Endothelial cell of umbilical vein (primary cell): ENCODE measurements around the gene NSG2. TPM values are rescaled to one million over a fixed set of nuclear protein-coding genes. Genes with fewer than 3 reads are reported as not detected.

Experiments used
- BruUV-seq: library from RNA; stranded (reverse); fragments of 400-500 nt; replicated peaks from 2 replicates; lab custom pipeline; 2021; lab: Mats Ljungman, UMichigan
- CTCF ChIA-PET: fragments of 300-600, 350-600 bp; sonication (Branson Sonifier 250); formaldehyde crosslinking; loops from one replicate; lab custom pipeline; 2021; ENCODE audit warnings: antibody characterized with exemption, inconsistent platforms; lab: Charles Lee
- POLR2A ChIA-PET: fragments of 300-600, 350-600 bp; sonication (Branson Sonifier 250); formaldehyde crosslinking; loops from one replicate; lab custom pipeline; 2021; ENCODE audit warnings: antibody characterized with exemption, inconsistent platforms; lab: Charles Lee
- DNase-seq: peaks from one replicate; pipeline ENCODE4 v3.0.0-alpha.2; 2011; ENCODE audit warnings: low read depth, low spot score
- FAIRE-seq: peaks from 2 replicates; lab custom pipeline; 2011; peaks lifted over from hg19 to GRCh38; lab: Jason Lieb, UNC
- H2AFZ ChIP-seq: 2 replicates; pipeline ENCODE4 v1.6.0; 2012; ENCODE audit warnings: low read depth, low read length, control low read depth, inconsistent platforms
- H3K27ac ChIP-seq: 2 replicates; pipeline ENCODE4 v1.5.1; 2011; ENCODE audit warnings: low read depth, mild to moderate bottlenecking, control low read depth, low read length, moderate library complexity; ENCODE audit not compliant: insufficient read depth
- H3K27me3 ChIP-seq, 2 experiments: 2 replicates each; pipeline versions ENCODE4 v1.6.0 to v1.6.1; 2011; ENCODE audit warnings: low read length in 2 of 2, mixed read lengths in 1 of 2; ENCODE audit not compliant: control insufficient read depth in 2 of 2, insufficient read depth in 2 of 2
- H3K36me3 ChIP-seq, 2 experiments: 2 replicates in 1 of 2; 3 replicates in 1 of 2; pipeline ENCODE4 v1.5.1; 2011; ENCODE audit warnings: low read length in 2 of 2, mild to moderate bottlenecking in 1 of 2, moderate library complexity in 1 of 2; ENCODE audit not compliant: control insufficient read depth in 2 of 2, insufficient read depth in 2 of 2; ENCODE audit errors: extremely low read depth in 1 of 2
- H3K4me1 ChIP-seq: 3 replicates; pipeline ENCODE4 v1.5.1; 2011; ENCODE audit warnings: mild to moderate bottlenecking, low read length; ENCODE audit not compliant: control insufficient read depth, insufficient read depth; ENCODE audit errors: extremely low read depth
- H3K4me2 ChIP-seq: 2 replicates; pipeline ENCODE4 v1.6.1; 2011; ENCODE audit warnings: low read length, control low read depth, mixed read lengths; ENCODE audit not compliant: insufficient read depth
- H3K4me3 ChIP-seq, 3 experiments: fragments of 200-600 bp in 1 of 3; sonication (generic), shearing (Covaris generic) in 1 of 3; replicated peaks in 1 of 3; 2 replicates each; pipeline ENCODE4 v1.5.1; 2011 to 2016; ENCODE audit warnings: control low read depth in 3 of 3, low read length in 3 of 3, mild to moderate bottlenecking in 2 of 3, inconsistent platforms in 1 of 3, low read depth in 1 of 3, moderate library complexity in 1 of 3; ENCODE audit not compliant: insufficient read depth in 1 of 3
- H3K79me2 ChIP-seq: 2 replicates; pipeline ENCODE4 v1.6.0; 2012; ENCODE audit warnings: low read length, inconsistent platforms; ENCODE audit not compliant: control insufficient read depth, insufficient read depth
- H3K9ac ChIP-seq: replicated peaks from 2 replicates; pipeline ENCODE3; 2011; ENCODE audit warnings: low read length, control low read depth; ENCODE audit not compliant: insufficient read depth; ENCODE audit errors: extremely low read depth
- H3K9me1 ChIP-seq: replicated peaks from 3 replicates; pipeline ENCODE4 v1.6.0; 2011; ENCODE audit warnings: mild to moderate bottlenecking, low read length; ENCODE audit not compliant: control insufficient read depth, insufficient read depth; ENCODE audit errors: extremely low read depth
- H3K9me3 ChIP-seq: replicated peaks from 2 replicates; pipeline ENCODE4 v1.5.1; 2012; ENCODE audit warnings: low read length, inconsistent platforms; ENCODE audit not compliant: control insufficient read depth, insufficient read depth
- H4K20me1 ChIP-seq: replicated peaks from 2 replicates; pipeline ENCODE3; 2011; ENCODE audit warnings: mild to moderate bottlenecking, low read length; ENCODE audit not compliant: control insufficient read depth, insufficient read depth; ENCODE audit errors: extremely low read depth
- EZH2 ChIP-seq: IDR thresholded peaks from 2 replicates; pipeline ENCODE4 v1.6.1; 2012; ENCODE audit warnings: borderline replicate concordance, low read depth, mild to moderate bottlenecking, moderate library complexity, low read length, inconsistent platforms; ENCODE audit not compliant: severe bottlenecking
- FOS ChIP-seq: IDR thresholded peaks from 2 replicates; pipeline ENCODE4 v1.6.1; 2011; ENCODE audit warnings: mild to moderate bottlenecking, low read length, moderate library complexity, borderline replicate concordance; ENCODE audit not compliant: insufficient read depth
- GATA2 ChIP-seq: IDR thresholded peaks from 2 replicates; pipeline ENCODE4 v1.7.0; 2011; ENCODE audit warnings: low read depth, mild to moderate bottlenecking, moderate library complexity, mixed read lengths, low read length; ENCODE audit not compliant: insufficient read length, insufficient read depth
- JUN ChIP-seq: IDR thresholded peaks from 2 replicates; pipeline ENCODE4 v1.6.1; 2011; ENCODE audit warnings: borderline replicate concordance, low read depth; ENCODE audit not compliant: insufficient read length, insufficient read depth
- MYC ChIP-seq: IDR thresholded peaks from one replicate; pipeline ENCODE4 v1.6.1; 2011; ENCODE audit warnings: mild to moderate bottlenecking, low read depth, low read length
- POLR2A ChIP-seq: IDR thresholded peaks from 2 replicates; pipeline ENCODE4 v1.6.1; 2012; ENCODE audit warnings: low read depth, mild to moderate bottlenecking, control low read depth, low read length
- POLR2AphosphoS5 ChIP-seq: IDR thresholded peaks from 2 replicates; pipeline ENCODE4 v1.6.1; 2012; ENCODE audit warnings: low read depth, mild to moderate bottlenecking, control low read depth, low read length, moderate library complexity; ENCODE audit not compliant: insufficient read depth
- dilution Hi-C: fragments of 300-500 bp; cut with MboI; formaldehyde crosslinking; loops from one replicate; pipeline ENCODE4 v1.15.0; 2019; ENCODE audit warnings: low sequenced_read_pairs; ENCODE audit not compliant: extremely low pct_ligation_motif_present
- intact Hi-C: fragments of 100-400 bp; cut with micrococcal nuclease; formaldehyde crosslinking; loops from one replicate; pipeline ENCODE4 v1.10.0; 2022
- polyA plus RNA-seq, 4 experiments: library from polyadenylated mRNA; depleted of rRNA in 3 of 4; stranded (reverse) in 3 of 4; unstranded in 1 of 4; fragments of >200 nt; gene quantifications; 2 replicates each; pipeline versions ENCODE4 v1.2.1 to v1.2.3, GENCODE V29; 2011 to 2012; ENCODE audit warnings: missing spikeins in 1 of 4
- total RNA-seq: library from RNA; stranded (reverse); gene quantifications from 2 replicates; pipeline ENCODE4 v1.2.3, GENCODE V29; 2021
- TF ChIP-seq, protein P1 (sequence below): IDR thresholded peaks from 2 replicates; pipeline ENCODE4 v1.6.1; 2011; ENCODE audit not compliant: insufficient read depth, insufficient read length
- TF ChIP-seq, protein P2 (sequence below), 2 donors: IDR thresholded peaks; 1 replicate in 1 of 2; 2 replicates in 1 of 2; pipeline ENCODE4 v1.5.1; 2011; ENCODE audit warnings: low read length in 2 of 2, mild to moderate bottlenecking in 2 of 2, moderate library complexity in 2 of 2, control low read depth in 1 of 2, inconsistent platforms in 1 of 2, low read depth in 1 of 2; ENCODE audit not compliant: insufficient read depth in 1 of 2; ENCODE audit errors: extremely low read depth in 1 of 2

The NSG2 gene
- total and polyA plus RNA-seq, 2 donors (not counting 3 experiments of a cell fraction or from before 2014, with no cell fraction given), result not detected

- no peak for FAIRE-seq
- BruUV-seq, result no TSS peak
- no peak overlapping the region for H3K27ac ChIP-seq
- H3K4me2 ChIP-seq, result no peak overlapping the region
- intact Hi-C loops (no loop called here), dilution Hi-C loops (no loop called here)
- no peak for DNase-seq
- H3K4me1 ChIP-seq, result no peaks in the 10 kb centered on the region
- no peak overlapping the region for H2AFZ ChIP-seq
- CTCF ChIA-PET, result no interaction called here
- no peak for TF ChIP-seq GATA2
- TF ChIP-seq, protein P1, sequence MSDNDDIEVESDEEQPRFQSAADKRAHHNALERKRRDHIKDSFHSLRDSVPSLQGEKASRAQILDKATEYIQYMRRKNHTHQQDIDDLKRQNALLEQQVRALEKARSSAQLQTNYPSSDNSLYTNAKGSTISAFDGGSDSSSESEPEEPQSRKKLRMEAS, result no peak
- TF ChIP-seq MYC, result no peak
- TF ChIP-seq EZH2, result no peak
- TF ChIP-seq, protein P2, sequence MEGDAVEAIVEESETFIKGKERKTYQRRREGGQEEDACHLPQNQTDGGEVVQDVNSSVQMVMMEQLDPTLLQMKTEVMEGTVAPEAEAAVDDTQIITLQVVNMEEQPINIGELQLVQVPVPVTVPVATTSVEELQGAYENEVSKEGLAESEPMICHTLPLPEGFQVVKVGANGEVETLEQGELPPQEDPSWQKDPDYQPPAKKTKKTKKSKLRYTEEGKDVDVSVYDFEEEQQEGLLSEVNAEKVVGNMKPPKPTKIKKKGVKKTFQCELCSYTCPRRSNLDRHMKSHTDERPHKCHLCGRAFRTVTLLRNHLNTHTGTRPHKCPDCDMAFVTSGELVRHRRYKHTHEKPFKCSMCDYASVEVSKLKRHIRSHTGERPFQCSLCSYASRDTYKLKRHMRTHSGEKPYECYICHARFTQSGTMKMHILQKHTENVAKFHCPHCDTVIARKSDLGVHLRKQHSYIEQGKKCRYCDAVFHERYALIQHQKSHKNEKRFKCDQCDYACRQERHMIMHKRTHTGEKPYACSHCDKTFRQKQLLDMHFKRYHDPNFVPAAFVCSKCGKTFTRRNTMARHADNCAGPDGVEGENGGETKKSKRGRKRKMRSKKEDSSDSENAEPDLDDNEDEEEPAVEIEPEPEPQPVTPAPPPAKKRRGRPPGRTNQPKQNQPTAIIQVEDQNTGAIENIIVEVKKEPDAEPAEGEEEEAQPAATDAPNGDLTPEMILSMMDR (IDR thresholded peaks at IDR 0.05; ENCODE audit: extremely low read depth in 1 of 2, insufficient read depth in 1 of 2, low read depth in 1 of 2, low read length in 2 of 2), result no peak
- no peak for TF ChIP-seq POLR2AphosphoS5
- TF ChIP-seq FOS, result no peak
- TF ChIP-seq JUN, result no peak
- TF ChIP-seq POLR2A, result no peak
- no peaks in the 10 kb centered on the region for H3K79me2 ChIP-seq
- H3K9ac ChIP-seq, result no peak overlapping the region
- H3K36me3 ChIP-seq, result no peaks in the 10 kb centered on the region
- POLR2A ChIA-PET, result no interaction called here
- H3K9me1 ChIP-seq, result no peaks in the 10 kb centered on the region
- no peaks in the 10 kb centered on the region for H4K20me1 ChIP-seq
- no peaks in the 10 kb centered on the region for H3K27me3 ChIP-seq
- peaks cover 2% of the 10 kb centered on the region for H3K9me3 ChIP-seq
- no peak overlapping the region for H3K4me3 ChIP-seq
These were observed 39.2 kb downstream of the NSG2 start for GRCh38 chr5:174084691-174085154.
